ENCODE data around the gene AZU1. TPM values are rescaled to one million over a fixed set of nuclear protein-coding genes. Genes with fewer than 3 reads are reported as not detected.
A peak's percentile ranks its signal among the peaks of the same experiment; 100 is the strongest.

The AZU1 gene
- total RNA-seq, 1 experiment from 2014 or later = 1.6 TPM

- H2BK12ac ChIP-seq (ENCODE audit: insufficient read length, low read depth, low read length) = no peak overlapping the region
- no peak overlapping the region for H4K5ac ChIP-seq (ENCODE audit: insufficient read length, low read depth, low read length)
- no peak overlapping the region; the same call in 1 of the 2 replicates for H3K4ac ChIP-seq (ENCODE audit: low read depth, low read length)
- H4K20me1 ChIP-seq (ENCODE audit: control insufficient read depth, insufficient read depth, insufficient read length) = no peaks in the 10 kb centered on the region
- H3K9ac ChIP-seq (ENCODE audit: extremely low read depth, insufficient read length, low read length) = no peak overlapping the region
- H2BK15ac ChIP-seq (ENCODE audit: low read depth, low read length) = no peak overlapping the region
- H2BK20ac ChIP-seq (ENCODE audit: low read depth, low read length, poor library complexity, severe bottlenecking) = no peak overlapping the region
- H3K27me3 ChIP-seq (ENCODE audit: insufficient read depth, low read length) = no peaks in the 10 kb centered on the region
- H3K79me2 ChIP-seq (ENCODE audit: insufficient read depth, low read length) = no peaks in the 10 kb centered on the region
- H3K14ac ChIP-seq (ENCODE audit: insufficient read depth, low read length) = no peak overlapping the region
- H3K27me3 Mint-ChIP-seq (ENCODE audit: low read depth) = peaks cover 5% of the 10 kb centered on the region
- no CpG with 5 or more reads among the region's 64 CpGs for WGBS (ENCODE audit: extremely low coverage, insufficient read length, low lambda C conversion rate)
- H3K79me1 ChIP-seq (ENCODE audit: insufficient read depth, low read depth, low read length, poor library complexity, severe bottlenecking) = no peaks in the 10 kb centered on the region
- H3K27ac Mint-ChIP-seq = no peak overlapping the region
- no peak overlapping the region for H3T11ph ChIP-seq (ENCODE audit: low read length)
- H4K91ac ChIP-seq (ENCODE audit: insufficient read length, low read depth, low read length) = no peak overlapping the region
- H2BK120ac ChIP-seq (ENCODE audit: low read depth, low read length, poor library complexity, severe bottlenecking) = no peak overlapping the region
- no peak overlapping the region for H4K8ac ChIP-seq (replicated peaks; ENCODE audit: insufficient read length, low read depth, low read length)
- no peaks in the 10 kb centered on the region for H3K9me3 ChIP-seq (ENCODE audit: control insufficient read depth, low read depth, low read length)
- H3K4me2 ChIP-seq (ENCODE audit: insufficient read depth, insufficient read length, low read length) = peak overlapping the region; percentile 53
- H3K56ac ChIP-seq (ENCODE audit: insufficient read length, low read depth, low read length) = no peak overlapping the region
- no peaks in the 10 kb centered on the region for H3K23me2 ChIP-seq (ENCODE audit: insufficient read length, low read depth, low read length, poor library complexity, severe bottlenecking)
- H3K18ac ChIP-seq (ENCODE audit: insufficient read length, low read depth, low read length) = peak overlapping the region; percentile 75
- peaks cover 7 to 18% (median 16%) of the 10 kb centered on the region in 3 experiments for H3K36me3 Mint-ChIP-seq (ENCODE audit: insufficient read depth in 1 of 3, low read depth in 3 of 3)
- no peak overlapping the region for H2AFZ ChIP-seq (ENCODE audit: low read length)
- H3K23ac ChIP-seq (ENCODE audit: insufficient read length, low read depth, low read length) = no peak overlapping the region
- H3K4me3 Mint-ChIP-seq = peak overlapping the region; percentile 67 to 81
- no peak overlapping the region for H3K27ac ChIP-seq (ENCODE audit: insufficient read length, low read depth, low read length)
- H2AK5ac ChIP-seq (ENCODE audit: insufficient read length, low read length) = no peak overlapping the region
- peak; percentile 59 for DNase-seq
- no peaks in the 10 kb centered on the region; the same call in 1 of the 2 replicates for H3K4me1 ChIP-seq (ENCODE audit: insufficient read depth, low read length)
- H3K9me3 Mint-ChIP-seq = no peaks in the 10 kb centered on the region; a peak in 1 of 5 replicates
- peaks cover 7 to 11% of the 10 kb centered on the region in 2 experiments for H3K4me1 Mint-ChIP-seq
- no peak for TF ChIP-seq CTCF (conservative IDR thresholded peaks at IDR 0.05)
- no peak overlapping the region for H2BK5ac ChIP-seq (ENCODE audit: insufficient read length, low read length)
These were observed 6.3 kb upstream of the AZU1 start for GRCh38 chr19:821231-821824.
